HUES48 (cell line): ENCODE data around the gene NEUROD2.

Experiments
- H3K27ac ChIP-seq: one replicate; pipeline ENCODE4 v1.7.0; 2013; ENCODE audit warnings: low read depth, low read length, inconsistent platforms
- H3K27me3 ChIP-seq: 2 replicates; pipeline ENCODE4 v1.6.1; 2013; ENCODE audit warnings: mild to moderate bottlenecking, low read length; ENCODE audit not compliant: control insufficient read depth, insufficient read depth
- H3K36me3 ChIP-seq: 2 replicates; pipeline ENCODE4 v1.6.1; 2013; ENCODE audit warnings: low read length; ENCODE audit not compliant: control insufficient read depth, insufficient read depth
- H3K4me1 ChIP-seq: 2 replicates; pipeline ENCODE4 v1.6.1; 2013; ENCODE audit warnings: mild to moderate bottlenecking, low read length; ENCODE audit not compliant: control insufficient read depth, insufficient read depth
- H3K4me3 ChIP-seq: 2 replicates; pipeline ENCODE4 v1.5.1; 2013; ENCODE audit warnings: mild to moderate bottlenecking, low read depth, low read length
- H3K9ac ChIP-seq: 2 replicates; pipeline ENCODE4 v1.6.1; 2013; ENCODE audit warnings: mild to moderate bottlenecking, low read depth, low read length, moderate library complexity
- H3K9me3 ChIP-seq: 2 replicates; pipeline ENCODE4 v1.6.1; 2013; ENCODE audit warnings: low read length; ENCODE audit not compliant: control insufficient read depth, insufficient read depth

NEUROD2 gene

GRCh38 chr17:39626171-39627046, 18.7 kb upstream of the NEUROD2 start, which contains the start of gene PPP1R1B:
PPP1R1B (plus strand) TSS chr17:39626952; CDS start chr17:39627393, 441 bp downstream.
- H3K4me1 ChIP-seq, result peaks cover 47% of the 10 kb centered on the region
- no peaks in the 10 kb centered on the region for H3K36me3 ChIP-seq
- H3K9ac ChIP-seq, result no peak within 1 kb of the TSS
- no peak within 1 kb of the TSS for H3K27ac ChIP-seq
- no peaks in the 10 kb centered on the region for H3K9me3 ChIP-seq
- peak within 1 kb of the TSS; percentile 71 for H3K4me3 ChIP-seq
- H3K27me3 ChIP-seq, result peaks cover 66% of the 10 kb centered on the region

- Histone ChIP-seq H3K4me1 (peaks cover 39% of the 10 kb centered on the region), H3K9ac (no peak overlapping the region), H3K27ac (no peak overlapping the region), H3K4me3 (no peak overlapping the region), H3K36me3 (no peaks in the 10 kb centered on the region), H3K9me3 (no peaks in the 10 kb centered on the region), H3K27me3 (peaks cover 75% of the 10 kb centered on the region)
Observed at GRCh38 chr17:39625198-39625785, 17.6 kb upstream of the NEUROD2 start.

DNA sequence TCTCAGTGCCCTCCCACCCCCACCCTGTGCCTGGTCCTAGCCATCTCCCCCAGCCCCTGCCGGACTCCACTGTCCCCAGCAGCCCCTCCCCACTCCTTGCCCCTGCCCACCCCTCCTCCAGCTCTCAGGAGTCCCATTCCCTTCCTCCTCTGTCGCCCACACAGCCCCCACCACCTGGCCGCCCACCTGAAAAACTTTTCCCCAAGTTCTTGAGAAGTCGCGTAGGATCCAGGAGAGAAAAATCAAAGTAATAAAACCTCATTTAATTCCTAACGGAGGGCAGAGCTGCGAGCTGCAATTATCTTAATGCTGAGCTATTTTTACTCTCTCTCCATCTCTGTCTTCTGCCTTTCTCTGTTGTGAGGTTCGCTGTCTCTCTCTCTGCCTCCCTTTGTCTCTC, 16.6 kb upstream of the NEUROD2 start:
- Histone ChIP-seq H3K36me3 (no peaks in the 10 kb centered on the region), H3K9ac (no peak overlapping the region), H3K27ac (no peak overlapping the region), H3K27me3 (peaks cover 80% of the 10 kb centered on the region), H3K4me3 (no peak overlapping the region), H3K9me3 (no peaks in the 10 kb centered on the region), H3K4me1 (peaks cover 30% of the 10 kb centered on the region)

DNA sequence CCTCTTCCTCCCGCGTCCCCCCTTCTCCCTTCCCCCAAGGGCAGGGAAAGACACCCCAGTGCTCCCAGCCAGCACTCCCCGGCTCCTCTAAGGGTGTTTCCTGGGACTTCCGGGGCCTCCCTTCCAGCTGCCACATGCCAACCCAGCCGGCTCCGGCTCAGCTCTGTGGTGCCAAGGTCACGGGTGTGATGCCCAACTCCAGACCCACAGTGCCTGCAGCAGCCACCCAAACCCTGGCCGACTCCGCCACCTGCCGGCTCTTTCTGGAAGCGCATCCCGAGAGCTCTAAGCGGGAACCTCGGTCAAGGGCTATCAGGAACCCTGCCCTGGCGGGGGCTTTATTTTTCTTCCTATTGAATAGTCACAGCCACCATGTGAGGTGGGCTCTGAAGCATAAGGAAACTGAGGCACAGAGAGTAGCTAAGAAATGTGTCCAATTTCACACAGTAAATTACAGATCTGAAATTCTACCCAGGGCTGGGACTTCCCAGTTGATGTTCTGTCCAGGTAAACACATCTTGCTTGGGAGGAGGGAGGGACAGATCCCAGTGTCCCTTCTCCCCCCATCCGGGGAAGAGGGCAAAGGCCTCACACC, 15.7 kb upstream of the NEUROD2 start:
- Histone ChIP-seq H3K4me3 (no peak overlapping the region), H3K27me3 (peaks cover 80% of the 10 kb centered on the region), H3K9ac (no peak overlapping the region), H3K4me1 (peaks cover 24% of the 10 kb centered on the region; the same call in 1 of the 2 replicates), H3K36me3 (no peaks in the 10 kb centered on the region), H3K27ac (no peak overlapping the region), H3K9me3 (no peaks in the 10 kb centered on the region)

DNA sequence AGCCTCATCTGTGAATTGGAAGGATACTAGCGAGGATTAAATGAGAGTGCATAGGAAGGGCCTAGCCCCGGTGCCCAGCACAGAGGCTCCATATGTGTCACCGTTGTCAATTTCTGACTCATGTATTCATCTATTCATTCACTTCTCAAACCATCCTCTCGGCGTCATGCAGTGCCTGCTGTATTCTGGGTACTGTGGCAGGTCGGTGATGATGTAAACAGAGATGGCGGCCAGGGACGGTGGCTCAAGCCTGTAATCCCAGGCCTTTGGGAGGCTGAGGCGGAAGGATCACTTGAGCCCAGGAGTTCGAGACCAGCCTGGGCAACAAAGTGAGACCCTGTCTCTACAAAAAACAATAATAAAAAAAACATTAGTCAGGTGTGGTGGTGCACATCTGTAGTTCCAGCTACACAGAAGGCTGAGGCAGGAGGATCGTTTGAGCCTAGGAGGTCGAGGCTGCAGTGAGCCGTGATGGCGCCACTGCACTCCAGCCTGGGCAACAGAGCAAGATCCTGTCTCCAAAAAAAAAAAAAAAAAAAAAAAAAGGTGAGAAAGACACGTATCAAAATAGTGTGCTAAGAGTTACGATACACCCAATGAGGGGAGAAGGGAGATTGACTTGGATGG, 14.8 kb upstream of the NEUROD2 start:
- Histone ChIP-seq H3K4me3 (no peak overlapping the region), H3K4me1 (peaks cover 17% of the 10 kb centered on the region; the same call in 1 of the 2 replicates), H3K27ac (no peak overlapping the region), H3K9ac (no peak overlapping the region), H3K36me3 (no peaks in the 10 kb centered on the region), H3K9me3 (no peaks in the 10 kb centered on the region), H3K27me3 (peaks cover 78% of the 10 kb centered on the region)

- H3K27ac ChIP-seq, result no peak overlapping the region
- peaks cover 17% of the 10 kb centered on the region; the same call in 1 of the 2 replicates for H3K4me1 ChIP-seq
- H3K27me3 ChIP-seq, result peaks cover 78% of the 10 kb centered on the region
- no peak overlapping the region for H3K4me3 ChIP-seq
- H3K9me3 ChIP-seq, result no peaks in the 10 kb centered on the region
- no peaks in the 10 kb centered on the region for H3K36me3 ChIP-seq
- no peak overlapping the region for H3K9ac ChIP-seq
Observed at GRCh38 chr17:39621523-39622379, 14.0 kb upstream of the NEUROD2 start.

- H3K9ac ChIP-seq, result no peak overlapping the region
- no peaks in the 10 kb centered on the region for H3K36me3 ChIP-seq
- H3K4me3 ChIP-seq, result no peak overlapping the region
- no peak overlapping the region for H3K27ac ChIP-seq
- H3K9me3 ChIP-seq, result no peaks in the 10 kb centered on the region
- peaks cover 77% of the 10 kb centered on the region for H3K27me3 ChIP-seq
- H3K4me1 ChIP-seq, result peaks cover 8% of the 10 kb centered on the region; the same call in 1 of the 2 replicates
Observed at GRCh38 chr17:39619786-39620101, 12.0 kb upstream of the NEUROD2 start.

DNA sequence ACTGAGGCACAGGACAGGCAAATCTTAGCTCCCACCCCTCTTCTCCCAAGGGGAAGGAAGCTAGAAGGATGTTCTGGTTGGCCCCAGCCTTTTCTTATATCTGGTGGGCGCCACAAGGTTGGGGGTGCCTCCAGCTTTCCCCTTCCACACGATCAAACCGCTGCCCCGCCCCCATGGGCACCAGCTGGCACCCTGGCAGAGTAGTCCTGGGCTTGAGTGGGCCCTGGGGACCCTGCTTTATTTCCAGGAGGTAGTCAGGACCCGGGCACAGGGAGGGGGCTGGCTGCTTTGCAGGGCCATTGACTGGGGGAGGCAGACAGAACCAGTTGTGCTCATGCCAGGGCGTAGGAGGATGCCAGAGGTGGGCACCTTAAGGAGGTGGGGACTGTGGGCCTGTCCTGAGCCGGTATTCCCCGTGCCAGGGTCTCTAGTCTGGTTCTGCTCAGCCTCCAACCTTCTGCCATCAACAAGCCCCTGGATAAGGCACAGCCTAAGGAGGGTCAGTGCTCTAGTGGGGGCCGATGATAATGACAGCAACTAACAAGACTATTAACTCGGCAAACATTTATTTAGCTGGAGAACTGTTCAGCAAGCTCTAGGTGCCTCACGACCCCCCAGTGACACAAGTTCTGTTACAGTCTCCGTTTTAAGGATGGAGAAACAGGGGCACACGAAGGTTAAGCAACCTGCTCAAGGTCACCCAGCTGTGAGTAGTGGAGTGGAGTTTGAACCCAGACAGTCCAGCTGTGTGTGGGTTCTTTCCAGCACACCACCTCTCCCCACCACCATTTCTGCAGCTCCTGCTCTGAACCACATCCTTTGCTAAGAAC, 11.5 kb upstream of the NEUROD2 start:
- Histone ChIP-seq H3K9me3 (no peaks in the 10 kb centered on the region), H3K4me3 (no peak overlapping the region), H3K9ac (no peak overlapping the region), H3K36me3 (no peaks in the 10 kb centered on the region), H3K27ac (no peak overlapping the region), H3K27me3 (peaks cover 78% of the 10 kb centered on the region), H3K4me1 (peaks cover 4% of the 10 kb centered on the region; the same call in 1 of the 2 replicates)

DNA sequence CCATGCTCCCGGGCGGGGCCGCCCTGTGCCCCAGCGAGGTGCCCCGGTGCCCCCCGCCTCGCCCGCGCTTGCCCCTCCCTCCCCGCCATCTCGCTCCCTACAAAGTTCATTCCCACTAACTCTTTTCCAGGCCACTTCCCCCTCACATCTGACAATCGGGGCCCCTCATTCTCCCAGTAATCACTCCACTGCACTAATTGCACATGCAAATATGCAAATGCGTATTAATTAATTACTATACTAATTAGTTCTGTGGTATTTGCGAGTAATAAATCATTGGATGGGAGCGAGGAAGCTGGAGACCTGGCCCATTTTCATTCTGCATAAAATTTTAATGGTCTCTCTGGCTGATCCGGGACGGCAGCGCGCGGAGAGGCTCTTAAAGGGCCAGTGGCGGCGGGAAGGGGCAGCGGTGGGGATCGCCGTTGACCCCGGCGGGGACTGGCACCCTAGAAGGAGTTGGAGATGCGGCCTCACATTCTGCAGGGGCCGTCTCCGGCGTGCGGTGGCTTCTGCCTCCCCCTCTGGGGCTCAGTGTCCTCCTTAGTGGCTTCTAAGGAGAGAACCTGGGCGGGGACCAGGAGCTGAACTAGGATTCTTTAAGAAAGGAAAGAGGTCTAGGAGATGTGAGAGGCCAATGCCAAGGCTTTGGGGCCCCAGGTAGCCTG, 10.7 kb upstream of the NEUROD2 start:
- no peak overlapping the region for H3K27ac ChIP-seq

More for the DNA sequence above, 10.7 kb upstream of the NEUROD2 start:
- Histone ChIP-seq H3K36me3 (no peaks in the 10 kb centered on the region), H3K4me3 (peak overlapping the region; percentile 74), H3K27me3 (peaks cover 78% of the 10 kb centered on the region), H3K4me1 (0 out of 2 replicates have a peak, but pooled peaks cover 4% of the 10 kb centered on the region), H3K9ac (0 out of 2 replicates have a peak overlapping the region, but pooled peaks have one; percentile 16), H3K9me3 (no peaks in the 10 kb centered on the region)
